ENCODE data around the gene LDB1.

LDB1 gene

DNA sequence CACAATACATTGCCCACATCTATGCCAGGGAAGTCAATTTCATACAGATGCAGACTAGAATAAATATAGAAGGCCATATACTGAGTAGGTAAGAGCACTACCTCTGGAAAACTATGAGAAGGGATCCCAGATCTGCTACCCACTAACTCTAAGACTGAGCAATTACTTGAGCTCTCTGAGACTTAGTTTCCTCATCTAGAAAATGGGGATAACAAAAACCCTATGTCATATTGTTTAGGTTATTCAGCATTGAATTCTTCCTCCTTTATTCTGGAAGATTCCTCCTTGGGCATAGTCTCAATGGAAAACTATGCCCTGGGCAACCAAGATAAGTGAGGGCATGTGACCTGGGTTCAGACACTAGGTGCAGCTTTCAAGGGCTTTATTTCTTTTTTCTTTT lies 60.2 kb downstream of the LDB1 start:
- no peak for DNase-seq

Data from retina (tissue), 1 donor.